ENCODE measurements around the gene CNTNAP5. TPM values are rescaled to one million over a fixed set of nuclear protein-coding genes. Genes with fewer than 3 reads are reported as not detected.

The CNTNAP5 gene
- total RNA-seq, 1 experiment from 2014 or later = not detected

- DNase-seq (ENCODE audit: low read depth) = no peak
Observed at GRCh38 chr2:124151691-124152090, 126.6 kb downstream of the CNTNAP5 start.

- DNase-seq (ENCODE audit: low read depth) = no peak
Observed at GRCh38 chr2:124153713-124154112, 128.6 kb downstream of the CNTNAP5 start.

- DNase-seq (ENCODE audit: low read depth) = no peak
Observed at GRCh38 chr2:124159166-124159565, 134.1 kb downstream of the CNTNAP5 start.

- no peak for DNase-seq (ENCODE audit: low read depth)
Observed at GRCh38 chr2:124161542-124161941, 136.5 kb downstream of the CNTNAP5 start.

DNA sequence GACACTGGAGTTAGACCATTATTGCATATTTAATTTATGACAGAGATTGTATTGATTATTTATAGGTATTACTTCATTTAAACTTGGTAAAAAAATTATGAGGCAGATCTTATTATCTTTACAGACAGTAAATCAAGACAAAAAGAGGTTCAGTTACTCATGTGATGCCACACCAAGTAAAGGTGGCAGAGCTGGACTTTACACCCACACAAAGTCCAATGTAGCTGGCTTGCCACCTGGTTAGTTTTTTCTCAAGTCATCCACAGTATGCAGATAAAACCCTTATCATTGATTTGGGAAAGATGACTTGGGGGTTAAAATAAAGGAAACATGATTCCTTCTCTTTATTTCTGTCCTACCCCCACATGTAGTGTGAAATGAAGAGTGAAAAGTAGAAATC, 137.2 kb downstream of the CNTNAP5 start:
- DNase-seq (ENCODE audit: low read depth) = no peak

GRCh38 chr2:124163840-124164239, 138.8 kb downstream of the CNTNAP5 start:
- DNase-seq (ENCODE audit: low read depth) = no peak

GRCh38 chr2:124165698-124166097, 140.6 kb downstream of the CNTNAP5 start:
- no peak for DNase-seq (ENCODE audit: low read depth)

DNA sequence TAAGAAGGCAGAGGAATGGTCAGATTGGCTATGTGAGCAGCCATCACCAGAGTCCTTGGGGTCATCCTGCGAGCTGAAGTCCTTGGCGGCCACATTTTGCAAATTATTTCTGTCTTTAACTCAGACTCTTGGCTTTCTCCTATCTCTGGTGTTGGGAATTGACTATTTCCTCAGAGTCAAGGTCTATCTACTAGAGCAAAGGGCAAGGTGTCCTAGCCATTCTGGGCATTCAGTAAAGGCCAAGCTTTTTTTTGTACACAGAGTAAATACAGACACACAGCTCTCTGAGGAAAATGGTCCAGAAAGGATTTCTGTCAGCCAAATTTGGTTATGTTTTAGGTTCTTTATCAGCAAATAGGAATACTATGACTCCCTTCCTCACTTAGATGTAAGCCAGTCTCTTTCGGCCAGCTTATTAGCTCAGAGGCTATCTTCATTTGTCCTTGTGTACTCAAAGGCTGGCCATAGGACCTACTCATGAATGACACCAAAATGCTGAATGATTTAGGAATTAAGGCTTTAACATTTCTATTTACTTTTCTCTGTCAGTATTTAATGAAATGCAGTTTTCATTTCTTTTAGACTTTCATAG, 146.5 kb downstream of the CNTNAP5 start:
- DNase-seq (ENCODE audit: low read depth) = no peak

DNA sequence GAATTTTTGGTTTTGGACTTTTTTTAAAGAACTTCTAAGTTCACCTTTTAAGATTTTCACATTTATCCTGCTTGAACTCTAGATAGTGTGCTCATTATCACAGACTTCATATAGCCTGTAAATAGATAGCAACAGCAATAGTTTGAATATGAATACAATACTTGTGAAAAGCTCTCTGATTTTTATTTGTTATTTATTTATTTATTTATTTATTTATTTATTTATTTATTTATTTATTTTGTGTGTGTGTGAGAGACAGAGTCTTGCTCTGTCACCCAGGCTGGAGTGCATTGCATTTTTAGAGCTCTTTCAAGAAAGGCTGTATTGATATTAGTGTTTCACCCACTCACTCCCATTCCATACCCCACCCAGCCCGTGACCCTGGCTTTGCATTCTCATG, 153.6 kb downstream of the CNTNAP5 start:
- DNase-seq (ENCODE audit: low read depth) = no peak

- no peak for DNase-seq (ENCODE audit: low read depth)
Observed at GRCh38 chr2:124180635-124181034, 155.5 kb downstream of the CNTNAP5 start.

DNA sequence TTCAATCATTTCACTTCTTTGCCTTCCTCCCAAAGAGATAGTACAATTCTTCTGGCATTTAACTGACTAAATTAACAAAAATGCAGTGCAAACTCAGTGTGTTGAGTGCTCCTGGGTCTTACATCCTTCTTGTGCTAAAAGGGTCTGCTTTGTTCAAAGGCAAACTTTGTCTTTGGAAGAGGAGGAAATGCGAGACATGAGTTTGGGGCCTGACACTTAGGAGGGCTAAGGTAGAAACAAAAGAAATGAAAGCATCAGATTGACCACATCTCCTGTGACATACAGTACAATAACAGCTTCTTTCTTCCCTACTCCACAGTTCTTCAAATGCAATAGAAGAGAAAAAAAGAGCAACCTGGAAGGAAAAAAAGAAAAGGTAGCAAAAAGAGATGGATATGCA, 161.7 kb downstream of the CNTNAP5 start:
- no peak for DNase-seq (ENCODE audit: low read depth)

- no peak for DNase-seq (ENCODE audit: low read depth)
Observed at GRCh38 chr2:124187948-124188347, 162.9 kb downstream of the CNTNAP5 start.

- DNase-seq (ENCODE audit: low read depth) = no peak
Observed at GRCh38 chr2:124193706-124194105, 168.6 kb downstream of the CNTNAP5 start.

- no peak for DNase-seq (ENCODE audit: low read depth)
Observed at GRCh38 chr2:124201713-124202112, 176.6 kb downstream of the CNTNAP5 start.

GRCh38 chr2:124209441-124209840, 184.4 kb downstream of the CNTNAP5 start:
- no peak for DNase-seq (ENCODE audit: low read depth)

- DNase-seq (ENCODE audit: low read depth) = no peak
Observed at GRCh38 chr2:124211461-124211860, 186.4 kb downstream of the CNTNAP5 start.

DNA sequence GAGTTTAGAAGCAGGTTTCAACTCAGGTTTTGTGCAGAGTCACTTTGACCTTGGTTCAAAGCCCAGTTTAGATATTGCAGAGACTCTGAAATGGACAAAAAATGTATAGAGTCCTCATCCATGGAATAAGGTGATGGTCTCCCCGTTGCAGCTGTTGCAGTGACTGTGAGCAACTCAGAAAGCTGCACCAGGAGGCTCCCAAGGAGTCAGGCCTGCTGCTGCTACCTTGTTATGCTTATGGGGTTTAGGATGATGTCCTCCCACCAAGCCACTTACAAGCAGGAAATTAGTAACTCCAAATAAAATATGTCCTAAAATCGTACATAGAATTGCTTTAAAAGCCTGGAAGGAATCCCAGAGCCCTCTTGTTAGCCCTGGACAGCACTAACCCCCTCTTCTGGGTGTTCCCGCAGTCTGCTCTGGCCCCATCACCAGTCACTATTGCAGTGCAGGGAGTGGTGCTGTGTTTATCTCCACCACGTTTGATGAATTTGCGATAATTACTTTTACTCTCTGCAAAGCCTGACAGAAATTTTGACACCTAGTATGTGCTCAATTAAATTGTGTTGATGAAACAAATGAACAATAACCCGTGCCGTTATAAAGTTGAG, 189.0 kb downstream of the CNTNAP5 start:
- DNase-seq (ENCODE audit: low read depth) = no peak

GRCh38 chr2:124246170-124246569, 221.1 kb downstream of the CNTNAP5 start:
- DNase-seq (ENCODE audit: low read depth) = no peak

DNA sequence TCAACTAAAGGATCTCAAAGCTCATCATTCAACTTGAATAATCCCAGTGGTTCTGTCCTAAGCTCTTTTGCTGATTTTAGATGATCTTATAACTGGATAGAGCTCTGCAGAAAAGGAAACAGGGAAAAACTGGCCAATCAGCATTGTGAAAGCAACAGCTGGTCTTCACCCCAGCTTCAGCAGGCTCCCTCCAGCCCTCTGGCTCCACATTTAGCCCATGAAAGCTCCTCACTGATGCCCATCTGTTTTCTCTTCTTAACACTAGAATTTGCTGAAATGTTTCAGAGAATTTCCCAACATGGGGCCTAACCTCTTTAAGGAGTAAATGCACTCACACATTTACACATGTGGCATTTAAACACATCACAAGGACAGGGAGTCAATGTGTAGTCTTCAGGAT, 223.3 kb downstream of the CNTNAP5 start:
- no peak for DNase-seq (ENCODE audit: low read depth)

DNA sequence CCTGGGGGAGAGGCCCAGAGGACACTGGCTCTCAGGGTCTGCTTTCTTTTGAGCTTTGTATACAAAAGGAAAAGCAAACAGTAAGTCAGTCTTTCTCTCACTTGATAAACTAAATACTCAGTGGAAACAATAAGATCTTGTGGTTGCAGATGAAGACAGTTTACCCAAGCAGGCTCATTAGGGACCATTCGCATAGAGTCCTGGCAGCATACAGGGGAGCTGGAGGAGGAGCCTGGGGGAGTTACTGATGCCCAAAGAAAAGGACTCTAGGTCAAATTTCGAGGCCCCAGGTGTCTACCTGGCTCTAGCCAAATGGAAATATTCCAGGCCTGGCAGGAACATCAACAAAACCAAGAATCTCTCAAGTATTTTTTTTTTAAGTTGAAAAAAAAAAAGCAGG, 225.3 kb downstream of the CNTNAP5 start:
- no peak for DNase-seq (ENCODE audit: low read depth)

- no peak for DNase-seq (ENCODE audit: low read depth)
Observed at GRCh38 chr2:124254621-124255020, 229.5 kb downstream of the CNTNAP5 start.

DNA sequence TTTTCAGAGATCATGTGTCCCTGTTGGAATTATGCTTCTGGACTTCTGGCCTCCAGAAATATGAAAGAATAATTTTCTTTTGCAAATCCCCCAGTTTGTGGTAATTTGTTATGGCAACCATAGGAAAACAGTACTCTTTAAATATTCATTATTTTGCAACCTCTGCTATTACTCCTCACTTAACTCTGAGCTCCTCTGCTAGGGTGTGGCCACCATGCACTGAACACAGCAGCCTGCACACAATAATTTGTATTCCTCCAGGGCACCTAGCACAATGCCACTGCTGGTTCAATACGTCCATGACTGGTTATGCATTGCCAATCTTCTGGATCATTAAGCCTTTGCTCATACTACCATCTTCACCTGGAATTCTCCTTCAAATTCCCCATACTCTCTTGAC, 232.0 kb downstream of the CNTNAP5 start:
- DNase-seq (ENCODE audit: low read depth) = no peak

DNA sequence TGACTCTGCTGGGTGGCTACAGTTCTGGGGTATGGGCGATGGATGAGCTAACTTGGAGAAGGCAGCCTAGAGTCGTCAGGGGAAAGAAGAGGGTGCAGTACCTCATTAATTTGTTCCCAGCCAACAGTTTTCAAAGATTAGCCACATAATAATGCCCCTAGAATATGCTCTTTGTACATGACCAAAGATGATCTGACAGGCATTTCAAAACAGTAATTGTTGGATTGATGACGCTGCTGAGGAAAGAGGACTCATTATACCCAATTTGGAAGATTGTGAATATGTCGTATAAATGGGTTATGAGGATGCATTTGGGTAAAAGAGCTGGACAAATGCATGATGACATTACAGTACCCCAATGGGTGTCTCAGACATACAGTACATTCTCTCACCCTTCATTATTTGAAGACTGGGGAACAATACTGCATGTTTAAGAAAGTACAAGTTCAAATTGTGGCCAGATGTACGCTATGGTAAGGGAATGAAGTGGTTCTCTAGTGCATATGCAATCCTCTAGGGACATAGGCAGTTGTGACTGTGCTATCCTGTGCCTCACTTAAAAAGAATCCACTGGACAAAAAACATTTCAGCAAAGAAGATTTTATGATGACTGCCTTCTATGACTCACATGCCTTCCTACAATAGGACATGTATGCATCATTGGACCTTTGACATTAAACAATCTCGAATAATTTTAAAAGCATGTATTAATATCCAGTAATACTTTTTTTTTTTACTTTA, 233.2 kb downstream of the CNTNAP5 start:
- DNase-seq (ENCODE audit: low read depth) = no peak

All from LHCN-M2 (cell line).